C4-2B (cell line): ENCODE results near the gene MPEG1.

Experiments used
- H3K27ac ChIP-seq: fragments of 450-650 bp; 2 replicates; pipeline ENCODE4 v1.5.1; 2017
- CTCF ChIP-seq: fragments of 450-650 bp; conservative IDR thresholded peaks from 2 replicates; pipeline ENCODE4 v1.5.1; 2017; ENCODE audit warnings: mild to moderate bottlenecking
- ZFX ChIP-seq: fragments of 450-650 bp; IDR thresholded peaks from 2 replicates; pipeline ENCODE4 v1.6.1; 2017

The MPEG1 gene

DNA sequence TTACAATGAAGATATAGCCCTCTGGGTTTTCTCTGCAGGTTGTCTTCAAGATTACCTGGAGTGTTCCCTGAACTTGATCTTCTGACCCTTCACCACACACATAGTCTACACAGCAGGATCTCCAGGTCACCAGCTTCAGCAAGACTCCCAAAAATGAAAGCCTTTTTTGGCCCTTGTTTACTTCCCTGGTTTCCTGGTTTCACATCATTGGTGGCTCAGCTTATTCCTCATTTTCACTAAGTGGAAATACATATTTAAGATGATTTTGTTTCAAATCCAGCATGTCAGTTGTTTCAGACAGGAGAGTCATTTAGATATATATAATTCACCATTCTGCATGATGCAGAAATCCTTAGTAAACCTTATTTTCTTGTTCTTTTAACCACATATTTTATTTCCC lies 41.6 kb upstream of the MPEG1 start:
- no peak for TF ChIP-seq ZFX
- TF ChIP-seq CTCF = no peak
- no peak overlapping the region for H3K27ac ChIP-seq

GRCh38 chr11:59253001-59253400 lies 40.3 kb upstream of the MPEG1 start:
- no peak overlapping the region for H3K27ac ChIP-seq
- TF ChIP-seq ZFX (no peak), CTCF (no peak)

- no peak overlapping the region for H3K27ac ChIP-seq
- TF ChIP-seq ZFX (no peak), CTCF (no peak)
Measured at GRCh38 chr11:59249535-59249934, 36.8 kb upstream of the MPEG1 start.

DNA sequence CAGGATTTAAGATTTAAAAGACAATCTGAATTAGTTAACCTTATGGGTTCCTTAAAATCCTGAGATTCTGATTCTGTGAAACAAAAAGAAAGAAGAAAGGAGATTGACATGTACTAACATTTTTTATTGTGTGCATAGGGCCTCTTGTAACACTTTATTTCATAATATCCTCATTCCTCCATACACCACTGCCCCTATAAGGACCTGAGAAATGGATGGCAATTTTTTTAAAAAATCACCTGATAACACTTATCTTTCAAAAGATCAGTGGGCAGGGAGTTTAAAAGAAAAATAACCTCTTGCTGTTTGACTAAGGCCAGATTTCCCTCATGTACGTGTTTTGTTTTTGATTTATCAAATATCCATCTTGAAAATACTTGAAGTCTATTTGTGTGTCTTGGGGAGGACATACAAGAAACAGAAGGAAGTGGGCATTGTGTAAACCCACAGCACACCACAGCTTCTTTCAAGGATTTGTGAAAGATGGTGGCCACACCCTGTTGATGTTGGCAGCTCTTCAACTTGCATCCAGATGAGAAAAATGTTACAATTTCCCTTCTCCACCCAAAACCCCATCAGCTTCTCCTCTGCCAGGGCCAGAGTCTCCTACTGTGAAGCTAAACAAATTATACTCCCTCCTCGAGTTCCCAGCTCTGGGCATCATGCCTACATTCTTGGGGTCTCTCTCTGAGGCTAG lies 35.0 kb upstream of the MPEG1 start:
- no peak for TF ChIP-seq CTCF
- no peak for TF ChIP-seq ZFX
- no peak overlapping the region for H3K27ac ChIP-seq

GRCh38 chr11:59243633-59244032 lies 30.9 kb upstream of the MPEG1 start:
- no peak overlapping the region for H3K27ac ChIP-seq
- no peak for TF ChIP-seq ZFX

DNA sequence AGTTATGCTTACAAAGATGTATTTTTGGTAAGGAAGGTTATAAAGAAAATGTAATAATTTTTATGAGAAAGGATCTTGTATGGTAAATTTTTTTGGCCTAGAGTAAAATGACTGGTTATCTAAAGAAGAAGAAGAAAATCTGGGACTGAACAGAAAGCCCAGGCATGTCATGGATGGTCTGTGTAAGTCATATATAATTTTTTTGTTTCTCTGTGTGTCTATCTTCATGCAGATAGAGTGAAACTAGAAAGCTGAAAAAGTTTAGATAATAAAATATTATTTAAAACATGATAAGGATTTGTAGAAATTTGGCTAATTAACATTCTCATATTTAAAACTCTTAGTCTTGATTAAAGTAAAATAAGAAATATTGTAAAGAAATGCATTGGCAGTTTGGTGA lies 27.6 kb upstream of the MPEG1 start:
- no peak overlapping the region for H3K27ac ChIP-seq
- TF ChIP-seq CTCF = no peak
- no peak for TF ChIP-seq ZFX

GRCh38 chr11:59226396-59226795 lies 13.7 kb upstream of the MPEG1 start:
- no peak for TF ChIP-seq ZFX
- TF ChIP-seq CTCF = no peak
- H3K27ac ChIP-seq = no peak overlapping the region

DNA sequence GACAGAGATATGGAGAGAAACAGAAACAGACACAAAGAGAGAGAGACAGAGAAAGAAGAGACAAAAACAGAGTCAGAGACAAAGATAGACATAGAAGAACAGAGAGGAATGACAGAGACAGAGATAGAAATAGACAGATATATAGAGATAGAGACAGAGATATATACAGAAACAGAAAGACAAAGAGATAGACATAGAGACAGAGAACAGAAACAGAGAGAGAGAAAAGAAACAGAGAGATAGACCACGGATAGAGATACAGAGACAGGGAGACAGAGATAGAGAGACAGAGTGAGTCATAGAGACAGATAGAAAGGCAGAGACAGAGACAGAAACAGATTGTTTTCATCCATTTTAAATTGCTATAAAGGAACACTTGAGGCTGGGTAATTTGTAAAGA lies 12.3 kb upstream of the MPEG1 start:
- H3K27ac ChIP-seq = no peak overlapping the region
- TF ChIP-seq ZFX (no peak), CTCF (no peak)
